Measurements from ENCODE around the gene NXPE1. TPM values are rescaled to one million over a fixed set of nuclear protein-coding genes. Genes with fewer than 3 reads are reported as not detected.
"Not testable (repeated sequence)": the region's sequence is repeated elsewhere in the genome, so short reads cannot be mapped to it uniquely, and the experiment has no call there.

NXPE1 gene
- polyA plus RNA-seq (2011; rRNA removed) (not detected in 2 replicates), polyA plus RNA-seq (2017; fragmentation: RNase III; extraction: RNeasy Plus Mini Kit Qiagen cat#74134 plus additional on column Dnase treatment) (not detected in 3 replicates), polyA minus RNA-seq (2011; rRNA and poly(A)+ RNA removed) (not detected in 2 replicates)
- not detected in 2 replicates for polyA plus RNA-seq (2012; cell fraction: cytosol; rRNA removed)
- polyA plus RNA-seq (2012; cell fraction: nucleus; rRNA removed): not detected in 2 replicates

DNA sequence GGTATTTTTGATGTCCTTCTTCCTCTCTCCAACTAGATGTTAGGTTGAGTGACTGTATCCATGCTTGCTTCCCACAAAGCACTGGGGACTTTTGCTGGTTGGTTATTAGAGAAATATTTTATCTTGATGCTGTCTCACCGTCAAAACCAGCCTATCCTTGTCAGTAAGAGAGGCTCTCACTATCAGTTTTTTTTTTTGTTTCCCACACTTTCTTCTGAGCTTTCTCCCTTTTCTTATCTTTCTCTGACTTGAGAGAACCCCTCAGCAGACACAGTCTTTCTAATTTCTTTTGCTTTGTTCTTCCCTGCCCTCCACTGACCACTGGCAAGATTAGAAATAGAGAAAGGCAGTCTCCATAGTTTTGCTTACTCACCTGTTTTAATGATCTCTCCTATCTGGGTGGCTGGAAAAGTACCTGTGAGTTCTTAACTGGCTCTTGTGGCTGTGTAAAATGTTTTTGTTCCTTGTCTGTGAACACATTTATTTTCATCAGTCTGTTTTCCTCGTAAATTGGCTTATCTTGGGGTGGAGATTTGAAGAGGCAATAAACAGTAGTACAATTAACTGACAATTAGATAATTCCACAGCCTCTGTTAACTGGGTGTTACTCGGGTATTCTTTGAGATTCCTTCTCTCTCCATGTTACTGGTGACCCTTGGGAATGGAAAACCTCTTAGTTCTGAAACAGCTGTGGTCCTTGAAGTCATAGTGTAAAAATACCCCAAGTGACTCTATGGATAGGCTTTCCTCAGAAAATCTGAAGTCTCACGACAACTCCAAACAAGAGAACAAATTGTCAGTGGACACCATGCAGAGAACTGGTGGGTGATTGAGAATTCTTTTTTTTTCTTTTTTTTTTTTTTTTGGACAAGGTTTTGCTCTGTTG lies at the start of gene NXPE1:
NXPE1 (minus strand) TSS at position 457 of the 886 bp plus-strand sequence. CDS start 8,680 bp downstream, outside the sequence.
- no peak for FAIRE-seq
- POLR2A ChIA-PET: no interaction called here

DNA sequence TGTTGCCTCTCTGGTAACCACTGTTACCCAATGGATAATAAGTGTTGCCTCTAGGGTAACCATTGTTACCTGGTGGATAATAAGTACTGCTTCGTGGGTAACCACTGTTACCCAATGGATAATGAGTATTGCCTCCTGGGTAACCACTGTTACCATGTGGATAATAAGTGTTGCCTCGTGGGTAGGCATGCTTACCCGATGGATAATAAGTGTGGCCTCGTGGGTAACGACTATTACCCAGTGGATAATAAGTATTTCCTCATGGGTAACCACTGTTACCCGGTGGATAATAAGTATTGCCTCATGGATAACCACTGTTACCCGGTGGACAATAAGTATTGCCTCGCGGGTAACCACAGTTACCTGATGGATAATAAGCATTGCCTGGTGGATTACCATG lies 49.7 kb upstream of the NXPE1 start:
- H3K4me1 ChIP-seq: no peaks in the 10 kb centered on the region
- H3K4me3 ChIP-seq: no peak overlapping the region
- ChIA-PET POLR2A (no interaction called here), CTCF (no interaction called here)
- ATAC-seq: no peak
- no peak for DNase-seq (ENCODE audit: low read depth in 1 of 2, low spot score in 1 of 2)
- no peak for FAIRE-seq
- TF ChIP-seq POLR2AphosphoS2 (conservative IDR thresholded peaks at IDR 0.05; ENCODE audit: low read length): no peak
- H3K9me3 ChIP-seq: no peaks in the 10 kb centered on the region
- no peak overlapping the region for H3K27ac ChIP-seq
- 24% methylated on average over 9 of the region's 9 CpGs for WGBS (ENCODE audit: missing lambda C conversion rate)
- no peak overlapping the region for H3K4me2 ChIP-seq

More for the DNA sequence above, at the start of gene NXPE1:
- no peak for TF ChIP-seq HEYL (CRISPR knock-in tag; IDR thresholded peaks at IDR 0.05)
- TF ChIP-seq MAZ (IDR thresholded peaks at IDR 0.05; ENCODE audit: borderline replicate concordance, low read depth, low read length): no peak
- TF ChIP-seq, protein P1, sequence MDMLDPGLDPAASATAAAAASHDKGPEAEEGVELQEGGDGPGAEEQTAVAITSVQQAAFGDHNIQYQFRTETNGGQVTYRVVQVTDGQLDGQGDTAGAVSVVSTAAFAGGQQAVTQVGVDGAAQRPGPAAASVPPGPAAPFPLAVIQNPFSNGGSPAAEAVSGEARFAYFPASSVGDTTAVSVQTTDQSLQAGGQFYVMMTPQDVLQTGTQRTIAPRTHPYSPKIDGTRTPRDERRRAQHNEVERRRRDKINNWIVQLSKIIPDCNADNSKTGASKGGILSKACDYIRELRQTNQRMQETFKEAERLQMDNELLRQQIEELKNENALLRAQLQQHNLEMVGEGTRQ (IDR thresholded peaks at IDR 0.05): no peak
- TF ChIP-seq ESRRA (IDR thresholded peaks at IDR 0.05; ENCODE audit: borderline replicate concordance, low read length): no peak
- TF ChIP-seq POLR2AphosphoS2 (conservative IDR thresholded peaks at IDR 0.05; ENCODE audit: low read length): no peak
- DNase-seq (ENCODE audit: low read depth in 1 of 2, low spot score in 1 of 2) (no peak), ATAC-seq (no peak)
- H3K4me3 ChIP-seq: no peak within 1 kb of the TSS
- H3K9me3 ChIP-seq: no peaks in the 10 kb centered on the region
- CTCF ChIA-PET: no interaction called here
- H3K4me2 ChIP-seq: no peak within 1 kb of the TSS
- H3K27ac ChIP-seq: no peak within 1 kb of the TSS
- H3K4me1 ChIP-seq: no peaks in the 10 kb centered on the region; the same call in 1 of the 3 replicates
- WGBS (ENCODE audit: missing lambda C conversion rate): 54% methylated on average over 4 of the region's 4 CpGs

DNA sequence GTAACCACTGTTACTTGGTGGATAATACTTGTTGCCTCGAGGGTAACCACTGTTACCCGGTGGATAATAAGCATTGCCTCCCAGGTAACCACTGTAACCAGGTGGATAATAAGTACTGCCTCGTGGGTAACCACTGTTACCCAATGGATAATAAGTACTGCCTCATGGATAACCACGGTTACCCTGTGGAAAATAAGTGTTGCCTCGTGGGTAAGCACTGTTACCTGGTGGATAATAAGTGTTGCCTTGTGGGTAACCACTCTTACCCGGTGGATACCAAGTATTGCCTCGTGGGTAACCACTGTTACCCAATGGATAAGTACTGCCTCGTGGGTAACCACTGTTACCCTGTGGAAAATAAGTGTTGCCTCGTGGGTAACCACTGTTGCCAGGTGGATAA lies 48.9 kb upstream of the NXPE1 start:
- POLR2A ChIA-PET: not testable (repeated sequence)
- WGBS (ENCODE audit: missing lambda C conversion rate): 8% methylated on average over 8 of the region's 9 CpGs

DNA sequence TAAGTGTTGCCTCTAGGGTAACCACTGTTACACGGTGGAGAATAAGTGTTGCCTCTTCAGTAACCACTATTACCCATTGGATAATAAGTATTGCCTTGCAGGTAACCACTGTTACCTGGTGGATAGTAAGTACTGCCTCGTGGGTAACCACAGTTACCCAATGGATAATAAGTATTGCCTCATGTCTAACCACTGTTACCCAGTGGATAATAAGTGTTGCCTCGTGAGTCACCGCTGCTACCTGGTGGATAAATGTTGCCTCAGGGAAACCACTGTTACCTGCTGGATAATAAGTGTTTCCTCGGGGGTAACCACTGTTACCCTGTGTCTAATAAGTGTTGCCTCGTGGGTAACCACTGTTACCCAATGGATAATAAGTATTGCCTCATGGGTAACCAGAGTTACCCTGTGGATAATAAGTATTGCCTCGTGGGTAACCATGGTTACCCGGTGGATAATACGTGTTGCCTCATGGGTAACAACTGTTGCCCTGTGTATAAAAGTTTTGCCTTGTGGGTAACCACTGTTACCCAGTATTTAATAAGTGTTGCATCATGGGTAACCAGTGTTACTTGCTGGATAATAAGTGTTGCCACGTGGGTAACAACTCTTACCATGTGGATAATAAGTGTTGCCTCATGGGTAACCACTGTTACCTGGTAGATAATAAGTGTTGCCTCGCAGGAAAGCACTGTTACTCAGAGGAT lies 48.2 kb upstream of the NXPE1 start:
- 26% methylated on average over 9 of the region's 11 CpGs for WGBS (ENCODE audit: missing lambda C conversion rate)
- Histone ChIP-seq H3K4me2 (no peak overlapping the region), H3K4me3 (no peak overlapping the region), H3K27ac (no peak overlapping the region), H3K4me1 (no peaks in the 10 kb centered on the region), H3K9me3 (no peaks in the 10 kb centered on the region)
- POLR2A ChIA-PET: no interaction called here
- CTCF ChIA-PET: no interaction called here
- no peak for FAIRE-seq
- no peak for ATAC-seq
- no peak for TF ChIP-seq TFCP2L1 (CRISPR knock-in tag; IDR thresholded peaks at IDR 0.05)
- no peak for TF ChIP-seq RCOR1 (IDR thresholded peaks at IDR 0.05; ENCODE audit: low read depth, low read length)
- TF ChIP-seq HEYL (CRISPR knock-in tag; IDR thresholded peaks at IDR 0.05): no peak
- TF ChIP-seq JUNB (IDR thresholded peaks at IDR 0.05): no peak
- no peak for DNase-seq (ENCODE audit: low read depth in 1 of 2, low spot score in 1 of 2)

More for the DNA sequence above, 48.9 kb upstream of the NXPE1 start:
- CTCF ChIA-PET; H3K4me1 ChIP-seq; H3K4me2 ChIP-seq; H3K27ac ChIP-seq; H3K9me3 ChIP-seq; H3K4me3 ChIP-seq; ATAC-seq; DNase-seq (ENCODE audit: low read depth in 1 of 2, low spot score in 1 of 2); FAIRE-seq: not testable (repeated sequence)

DNA sequence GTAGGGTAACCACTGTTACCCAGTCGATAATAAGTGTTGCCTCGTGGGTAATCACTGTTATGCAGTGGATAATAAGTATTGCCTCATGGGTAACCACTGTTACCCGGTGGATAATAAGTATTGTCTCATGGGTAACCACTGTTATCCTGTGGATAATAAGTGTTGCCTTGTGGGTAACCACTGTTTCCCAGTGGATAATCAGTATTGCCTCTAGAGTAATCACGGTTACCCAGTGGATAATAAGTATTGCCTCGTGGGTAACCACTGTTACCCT lies 47.1 kb upstream of the NXPE1 start:
- FAIRE-seq; DNase-seq (ENCODE audit: low read depth in 1 of 2, low spot score in 1 of 2); H3K4me1 ChIP-seq; POLR2A ChIA-PET; H3K4me2 ChIP-seq; ATAC-seq; H3K27ac ChIP-seq; CTCF ChIA-PET; H3K4me3 ChIP-seq; H3K9me3 ChIP-seq: not testable (repeated sequence)
- WGBS (ENCODE audit: missing lambda C conversion rate): 7% methylated on average over 4 of the region's 5 CpGs
